GM12874 (cell line): ENCODE results near the gene PMIS2.

Experiments used
- TF ChIP-seq, protein P1 (sequence below): IDR thresholded peaks from 2 replicates; pipeline ENCODE4 v1.5.1; 2011; ENCODE audit warnings: low read depth, mild to moderate bottlenecking, control low read depth, low read length, moderate library complexity; ENCODE audit not compliant: insufficient read depth

The PMIS2 gene

GRCh38 chr19:35613574-35613973, 27.6 kb downstream of the PMIS2 start:
- TF ChIP-seq, protein P1, sequence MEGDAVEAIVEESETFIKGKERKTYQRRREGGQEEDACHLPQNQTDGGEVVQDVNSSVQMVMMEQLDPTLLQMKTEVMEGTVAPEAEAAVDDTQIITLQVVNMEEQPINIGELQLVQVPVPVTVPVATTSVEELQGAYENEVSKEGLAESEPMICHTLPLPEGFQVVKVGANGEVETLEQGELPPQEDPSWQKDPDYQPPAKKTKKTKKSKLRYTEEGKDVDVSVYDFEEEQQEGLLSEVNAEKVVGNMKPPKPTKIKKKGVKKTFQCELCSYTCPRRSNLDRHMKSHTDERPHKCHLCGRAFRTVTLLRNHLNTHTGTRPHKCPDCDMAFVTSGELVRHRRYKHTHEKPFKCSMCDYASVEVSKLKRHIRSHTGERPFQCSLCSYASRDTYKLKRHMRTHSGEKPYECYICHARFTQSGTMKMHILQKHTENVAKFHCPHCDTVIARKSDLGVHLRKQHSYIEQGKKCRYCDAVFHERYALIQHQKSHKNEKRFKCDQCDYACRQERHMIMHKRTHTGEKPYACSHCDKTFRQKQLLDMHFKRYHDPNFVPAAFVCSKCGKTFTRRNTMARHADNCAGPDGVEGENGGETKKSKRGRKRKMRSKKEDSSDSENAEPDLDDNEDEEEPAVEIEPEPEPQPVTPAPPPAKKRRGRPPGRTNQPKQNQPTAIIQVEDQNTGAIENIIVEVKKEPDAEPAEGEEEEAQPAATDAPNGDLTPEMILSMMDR, result no peak

- TF ChIP-seq, protein P1, result no peak
Measured at GRCh38 chr19:35615036-35615435, 29.1 kb downstream of the PMIS2 start.

GRCh38 chr19:35618857-35619256, 32.9 kb downstream of the PMIS2 start:
- TF ChIP-seq, protein P1, result no peak

DNA sequence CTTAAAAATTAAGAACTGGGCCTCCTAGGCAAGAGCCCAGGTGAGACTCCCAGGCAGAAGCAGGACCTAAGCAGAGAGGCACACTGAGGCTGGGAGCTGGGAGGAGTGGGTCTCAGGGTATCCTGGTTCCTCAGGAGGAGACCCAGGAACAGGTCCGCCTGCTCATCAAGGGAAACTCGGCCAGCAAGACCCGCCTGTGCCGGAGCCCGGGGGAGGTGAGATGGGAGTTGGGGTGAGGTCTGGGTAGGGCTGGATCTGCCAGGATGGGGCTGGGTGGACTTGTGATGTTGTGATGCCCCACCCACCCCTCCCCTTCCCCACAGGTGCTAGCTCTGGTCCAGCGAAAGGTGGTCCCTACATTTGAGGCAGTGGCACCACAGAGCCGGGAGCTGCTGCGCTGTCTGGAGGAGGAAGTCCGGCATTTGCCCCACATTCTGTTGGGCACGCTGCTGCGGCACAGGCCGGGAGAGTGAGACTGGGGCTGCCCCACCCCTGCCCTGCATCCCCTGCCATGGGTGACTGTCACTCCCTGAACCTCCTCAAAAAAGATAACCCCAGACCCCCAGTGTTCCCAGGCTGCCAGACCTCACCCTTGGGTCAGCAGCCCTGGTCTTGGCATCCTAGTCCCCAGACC, 33.4 kb downstream of the PMIS2 start:
- TF ChIP-seq, protein P1, result no peak

DNA sequence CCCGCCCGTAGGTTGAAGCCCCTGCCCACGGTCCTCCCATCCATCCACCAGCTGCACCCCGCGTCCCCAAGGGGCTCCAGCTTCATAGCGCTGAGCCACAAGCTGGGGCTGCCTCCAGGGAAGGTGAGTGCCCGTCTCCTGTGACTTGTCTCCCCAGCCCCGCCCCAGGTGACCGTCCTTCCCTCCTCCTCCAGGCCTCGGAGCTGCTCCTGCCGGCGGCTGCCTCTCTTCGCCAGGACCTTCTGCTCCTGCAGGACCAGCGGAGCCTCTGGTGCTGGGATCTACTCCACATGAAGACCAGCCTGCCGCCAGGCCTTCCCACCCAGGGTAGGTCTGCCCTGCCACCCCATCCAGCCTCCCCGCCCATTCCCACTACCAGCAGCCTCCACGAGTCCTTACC, 34.0 kb downstream of the PMIS2 start:
- TF ChIP-seq, protein P1, result no peak

DNA sequence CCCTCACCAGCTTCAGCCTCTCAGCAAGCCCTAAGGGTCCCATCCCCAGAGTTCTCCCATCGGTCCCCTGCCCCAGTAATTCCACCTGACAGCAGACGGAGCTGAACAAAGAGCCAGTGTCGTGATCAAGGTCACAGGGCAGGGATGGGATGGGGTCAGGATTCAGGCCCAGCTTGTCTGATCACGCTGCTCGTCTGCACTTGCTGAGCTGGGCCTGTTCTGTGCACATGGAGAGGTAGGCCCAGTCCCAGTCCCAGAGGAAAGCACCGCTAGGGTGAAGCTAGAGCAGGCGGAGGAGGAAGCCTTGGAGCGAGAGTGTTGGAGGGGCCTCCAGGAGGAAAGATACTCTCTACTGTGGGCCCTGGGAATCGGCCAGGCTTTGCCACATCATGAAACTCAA, 35.7 kb downstream of the PMIS2 start:
- TF ChIP-seq, protein P1, result no peak

- TF ChIP-seq, protein P1, result no peak
Measured at GRCh38 chr19:35622750-35623149, 36.8 kb downstream of the PMIS2 start.
